Endothelial cell of umbilical vein (primary cell): ENCODE data around the gene CC2D1A. TPM values are rescaled to one million over a fixed set of nuclear protein-coding genes. Genes with fewer than 3 reads are reported as not detected.

Experiments
- BruUV-seq: library from RNA; stranded (reverse); fragments of 400-500 nt; replicated peaks from 2 replicates; lab custom pipeline; 2021; lab: Mats Ljungman, UMichigan
- CTCF ChIA-PET: fragments of 300-600, 350-600 bp; sonication (Branson Sonifier 250); formaldehyde crosslinking; loops from one replicate; lab custom pipeline; 2021; ENCODE audit warnings: antibody characterized with exemption, inconsistent platforms; lab: Charles Lee
- POLR2A ChIA-PET: fragments of 300-600, 350-600 bp; sonication (Branson Sonifier 250); formaldehyde crosslinking; loops from one replicate; lab custom pipeline; 2021; ENCODE audit warnings: antibody characterized with exemption, inconsistent platforms; lab: Charles Lee
- DNase-seq: peaks from one replicate; pipeline ENCODE4 v3.0.0-alpha.2; 2011; ENCODE audit warnings: low read depth, low spot score
- FAIRE-seq: peaks from 2 replicates; lab custom pipeline; 2011; peaks lifted over from hg19 to GRCh38; lab: Jason Lieb, UNC
- H2AFZ ChIP-seq: 2 replicates; pipeline ENCODE4 v1.6.0; 2012; ENCODE audit warnings: low read depth, low read length, control low read depth, inconsistent platforms
- H3K27ac ChIP-seq: 2 replicates; pipeline ENCODE4 v1.5.1; 2011; ENCODE audit warnings: low read depth, mild to moderate bottlenecking, control low read depth, low read length, moderate library complexity; ENCODE audit not compliant: insufficient read depth
- H3K27me3 ChIP-seq, 2 experiments: 2 replicates each; pipeline versions ENCODE4 v1.6.0 to v1.6.1; 2011; ENCODE audit warnings: low read length in 2 of 2, mixed read lengths in 1 of 2; ENCODE audit not compliant: control insufficient read depth in 2 of 2, insufficient read depth in 2 of 2
- H3K36me3 ChIP-seq, 2 experiments: 2 replicates in 1 of 2; 3 replicates in 1 of 2; pipeline ENCODE4 v1.5.1; 2011; ENCODE audit warnings: low read length in 2 of 2, mild to moderate bottlenecking in 1 of 2, moderate library complexity in 1 of 2; ENCODE audit not compliant: control insufficient read depth in 2 of 2, insufficient read depth in 2 of 2; ENCODE audit errors: extremely low read depth in 1 of 2
- H3K4me1 ChIP-seq: 3 replicates; pipeline ENCODE4 v1.5.1; 2011; ENCODE audit warnings: mild to moderate bottlenecking, low read length; ENCODE audit not compliant: control insufficient read depth, insufficient read depth; ENCODE audit errors: extremely low read depth
- H3K4me2 ChIP-seq: 2 replicates; pipeline ENCODE4 v1.6.1; 2011; ENCODE audit warnings: low read length, control low read depth, mixed read lengths; ENCODE audit not compliant: insufficient read depth
- H3K4me3 ChIP-seq, 3 experiments: fragments of 200-600 bp in 1 of 3; sonication (generic), shearing (Covaris generic) in 1 of 3; replicated peaks in 1 of 3; 2 replicates each; pipeline ENCODE4 v1.5.1; 2011 to 2016; ENCODE audit warnings: control low read depth in 3 of 3, low read length in 3 of 3, mild to moderate bottlenecking in 2 of 3, inconsistent platforms in 1 of 3, low read depth in 1 of 3, moderate library complexity in 1 of 3; ENCODE audit not compliant: insufficient read depth in 1 of 3
- H3K79me2 ChIP-seq: 2 replicates; pipeline ENCODE4 v1.6.0; 2012; ENCODE audit warnings: low read length, inconsistent platforms; ENCODE audit not compliant: control insufficient read depth, insufficient read depth
- H3K9ac ChIP-seq: replicated peaks from 2 replicates; pipeline ENCODE3; 2011; ENCODE audit warnings: low read length, control low read depth; ENCODE audit not compliant: insufficient read depth; ENCODE audit errors: extremely low read depth
- H3K9me1 ChIP-seq: replicated peaks from 3 replicates; pipeline ENCODE4 v1.6.0; 2011; ENCODE audit warnings: mild to moderate bottlenecking, low read length; ENCODE audit not compliant: control insufficient read depth, insufficient read depth; ENCODE audit errors: extremely low read depth
- H3K9me3 ChIP-seq: replicated peaks from 2 replicates; pipeline ENCODE4 v1.5.1; 2012; ENCODE audit warnings: low read length, inconsistent platforms; ENCODE audit not compliant: control insufficient read depth, insufficient read depth
- H4K20me1 ChIP-seq: replicated peaks from 2 replicates; pipeline ENCODE3; 2011; ENCODE audit warnings: mild to moderate bottlenecking, low read length; ENCODE audit not compliant: control insufficient read depth, insufficient read depth; ENCODE audit errors: extremely low read depth
- CTCF ChIP-seq, 2 donors: IDR thresholded peaks; 1 replicate in 1 of 2; 2 replicates in 1 of 2; pipeline ENCODE4 v1.5.1; 2011; ENCODE audit warnings: low read length in 2 of 2, mild to moderate bottlenecking in 2 of 2, moderate library complexity in 2 of 2, control low read depth in 1 of 2, inconsistent platforms in 1 of 2, low read depth in 1 of 2; ENCODE audit not compliant: insufficient read depth in 1 of 2; ENCODE audit errors: extremely low read depth in 1 of 2
- EZH2 ChIP-seq: IDR thresholded peaks from 2 replicates; pipeline ENCODE4 v1.6.1; 2012; ENCODE audit warnings: borderline replicate concordance, low read depth, mild to moderate bottlenecking, moderate library complexity, low read length, inconsistent platforms; ENCODE audit not compliant: severe bottlenecking
- FOS ChIP-seq: IDR thresholded peaks from 2 replicates; pipeline ENCODE4 v1.6.1; 2011; ENCODE audit warnings: mild to moderate bottlenecking, low read length, moderate library complexity, borderline replicate concordance; ENCODE audit not compliant: insufficient read depth
- GATA2 ChIP-seq: IDR thresholded peaks from 2 replicates; pipeline ENCODE4 v1.7.0; 2011; ENCODE audit warnings: low read depth, mild to moderate bottlenecking, moderate library complexity, mixed read lengths, low read length; ENCODE audit not compliant: insufficient read length, insufficient read depth
- JUN ChIP-seq: IDR thresholded peaks from 2 replicates; pipeline ENCODE4 v1.6.1; 2011; ENCODE audit warnings: borderline replicate concordance, low read depth; ENCODE audit not compliant: insufficient read length, insufficient read depth
- MAX ChIP-seq: IDR thresholded peaks from 2 replicates; pipeline ENCODE4 v1.6.1; 2011; ENCODE audit not compliant: insufficient read depth, insufficient read length
- MYC ChIP-seq: IDR thresholded peaks from one replicate; pipeline ENCODE4 v1.6.1; 2011; ENCODE audit warnings: mild to moderate bottlenecking, low read depth, low read length
- POLR2A ChIP-seq: IDR thresholded peaks from 2 replicates; pipeline ENCODE4 v1.6.1; 2012; ENCODE audit warnings: low read depth, mild to moderate bottlenecking, control low read depth, low read length
- POLR2AphosphoS5 ChIP-seq: IDR thresholded peaks from 2 replicates; pipeline ENCODE4 v1.6.1; 2012; ENCODE audit warnings: low read depth, mild to moderate bottlenecking, control low read depth, low read length, moderate library complexity; ENCODE audit not compliant: insufficient read depth
- dilution Hi-C: fragments of 300-500 bp; cut with MboI; formaldehyde crosslinking; loops from one replicate; pipeline ENCODE4 v1.15.0; 2019; ENCODE audit warnings: low sequenced_read_pairs; ENCODE audit not compliant: extremely low pct_ligation_motif_present
- intact Hi-C: fragments of 100-400 bp; cut with micrococcal nuclease; formaldehyde crosslinking; loops from one replicate; pipeline ENCODE4 v1.10.0; 2022
- polyA plus RNA-seq, 4 experiments: library from polyadenylated mRNA; depleted of rRNA in 3 of 4; stranded (reverse) in 3 of 4; unstranded in 1 of 4; fragments of >200 nt; gene quantifications; 2 replicates each; pipeline versions ENCODE4 v1.2.1 to v1.2.3, GENCODE V29; 2011 to 2012; ENCODE audit warnings: missing spikeins in 1 of 4
- total RNA-seq: library from RNA; stranded (reverse); gene quantifications from 2 replicates; pipeline ENCODE4 v1.2.3, GENCODE V29; 2021

Gene CC2D1A
- total and polyA plus RNA-seq, 2 donors (not counting 3 experiments of a cell fraction or from before 2014, with no cell fraction given): 13.6 to 33.7 TPM

- BruUV-seq: no TSS peak
- no peak for FAIRE-seq
These were observed 28.7 kb upstream of the CC2D1A start for GRCh38 chr19:13877303-13877702.

More at GRCh38 chr19:13877303-13877702, 28.7 kb upstream of the CC2D1A start:
- Histone ChIP-seq H2AFZ (no peak overlapping the region), H3K9ac (no peak overlapping the region), H3K27me3 (no peaks in the 10 kb centered on the region), H4K20me1 (no peaks in the 10 kb centered on the region), H3K27ac (no peak overlapping the region), H3K9me1 (no peaks in the 10 kb centered on the region), H3K4me1 (peaks cover 5% of the 10 kb centered on the region), H3K9me3 (no peaks in the 10 kb centered on the region), H3K4me3 (no peak overlapping the region), H3K36me3 (no peaks in the 10 kb centered on the region), H3K4me2 (no peak overlapping the region), H3K79me2 (no peaks in the 10 kb centered on the region)
- ChIA-PET CTCF (interaction anchor here (1.1 to 8.1 kb wide), 5 partner anchors 154 to 260 kb away, joined by 3 to 74 read pairs (median 5); partner anchors contain the start of genes ASF1B, IL27RA and MISP3), POLR2A (no interaction called here)
- no peak for DNase-seq
- TF ChIP-seq GATA2 (no peak), MYC (no peak), CTCF (IDR thresholded peaks at IDR 0.05; ENCODE audit: extremely low read depth in 1 of 2, insufficient read depth in 1 of 2, low read depth in 1 of 2, low read length in 2 of 2) (no peak), POLR2AphosphoS5 (no peak), JUN (no peak), MAX (no peak), POLR2A (no peak), EZH2 (no peak), FOS (no peak)
- intact Hi-C loops: no loop called here
- dilution Hi-C loops: no loop called here
